ENCODE measurements around the gene MDFI.

The MDFI gene
- 0 reads per million in 2 experiments for total RNA-seq

DNA sequence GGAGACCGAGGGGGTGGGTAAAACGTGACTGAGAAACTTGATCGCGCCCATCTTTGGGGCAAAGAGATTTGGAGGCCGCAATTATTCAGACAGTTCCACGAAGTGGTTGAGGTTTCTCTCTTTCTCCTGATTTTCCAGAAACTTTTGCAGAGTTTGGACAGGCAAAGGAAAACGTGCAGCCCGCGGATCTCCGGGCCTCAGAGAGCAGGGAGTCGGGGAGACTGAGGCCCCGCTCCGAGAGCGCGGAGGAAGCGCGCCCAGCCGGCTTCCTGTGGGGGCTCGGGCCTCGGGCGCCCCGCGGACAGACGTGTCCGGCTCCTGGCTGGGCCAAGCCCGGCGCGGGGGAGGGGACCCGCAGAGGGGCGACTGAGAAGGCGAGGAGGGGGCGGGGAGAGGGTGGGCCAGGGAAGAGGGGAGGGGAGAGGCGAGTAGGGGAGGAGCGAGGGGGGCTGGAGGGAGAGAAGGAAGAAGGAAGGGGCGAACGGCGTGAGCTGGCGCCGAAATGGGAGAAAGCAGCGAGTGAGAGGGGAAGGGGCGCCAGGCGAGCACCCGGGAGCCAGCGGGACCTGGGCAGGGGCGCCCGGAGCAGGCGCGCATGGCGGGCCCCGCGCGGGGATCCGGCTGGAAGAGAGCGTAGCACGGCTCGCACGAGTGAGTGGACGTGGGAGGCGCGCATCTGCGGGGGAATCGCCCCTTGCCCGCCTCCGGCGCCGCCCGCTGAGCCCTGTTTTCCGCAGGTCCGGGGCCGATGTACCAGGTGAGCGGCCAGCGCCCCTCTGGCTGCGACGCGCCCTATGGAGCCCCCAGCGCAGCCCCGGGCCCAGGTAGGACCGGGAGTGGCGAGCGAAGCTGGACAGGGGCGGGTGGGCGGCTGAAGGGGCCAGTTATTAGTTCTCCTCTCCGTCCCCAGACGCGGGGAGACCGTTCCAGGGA, at the start of gene MDFI:
Gene MDFI (plus strand): TSS at position 467 of the 933 bp plus-strand sequence. CDS start 282 bp downstream, at position 749.
- DNase-seq (ENCODE audit: low read depth), result no peak

DNA sequence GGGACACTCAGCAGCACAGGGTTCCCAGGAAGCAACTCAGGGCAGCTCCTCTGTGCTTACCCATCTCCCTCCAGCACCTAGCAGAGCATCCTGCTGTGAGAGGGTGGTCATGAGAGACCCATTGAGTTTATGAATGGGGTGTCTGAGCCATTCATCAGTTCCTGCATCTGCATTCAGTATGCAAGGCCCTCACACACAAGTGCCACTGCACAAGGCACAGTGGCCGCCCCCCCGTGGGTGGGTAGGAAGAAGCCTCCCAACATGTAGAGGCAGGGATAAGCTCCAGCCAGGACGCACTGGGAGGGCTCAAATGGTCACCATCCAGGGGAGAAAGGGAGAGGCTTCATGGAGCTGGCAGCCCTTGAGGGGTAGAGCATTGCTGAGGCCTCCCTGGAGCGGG, 49.0 kb upstream of the MDFI start:
- no peak for DNase-seq (ENCODE audit: low read depth)

GRCh38 chr6:41589636-41590622, 48.3 kb upstream of the MDFI start:
- no peak for DNase-seq (ENCODE audit: low read depth)

DNA sequence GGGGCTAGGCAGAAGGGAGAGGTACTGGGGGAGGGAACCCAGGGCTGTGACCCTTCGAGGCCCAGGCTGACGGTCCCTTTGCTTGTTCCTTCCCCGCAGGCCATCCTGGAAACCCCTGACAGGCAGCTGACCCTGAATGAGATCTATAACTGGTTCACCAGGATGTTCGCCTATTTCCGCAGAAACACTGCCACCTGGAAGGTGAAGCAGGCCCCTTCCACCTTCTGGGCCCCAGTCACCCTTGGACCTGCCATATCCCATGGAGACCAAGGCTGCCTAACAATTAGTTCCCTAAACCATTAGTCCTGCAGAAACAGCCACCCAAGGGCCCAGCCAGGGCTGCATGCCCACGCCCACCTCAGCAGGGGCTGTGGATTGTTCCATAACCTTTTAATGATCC, 47.1 kb upstream of the MDFI start:
- DNase-seq (ENCODE audit: low read depth), result no peak

DNA sequence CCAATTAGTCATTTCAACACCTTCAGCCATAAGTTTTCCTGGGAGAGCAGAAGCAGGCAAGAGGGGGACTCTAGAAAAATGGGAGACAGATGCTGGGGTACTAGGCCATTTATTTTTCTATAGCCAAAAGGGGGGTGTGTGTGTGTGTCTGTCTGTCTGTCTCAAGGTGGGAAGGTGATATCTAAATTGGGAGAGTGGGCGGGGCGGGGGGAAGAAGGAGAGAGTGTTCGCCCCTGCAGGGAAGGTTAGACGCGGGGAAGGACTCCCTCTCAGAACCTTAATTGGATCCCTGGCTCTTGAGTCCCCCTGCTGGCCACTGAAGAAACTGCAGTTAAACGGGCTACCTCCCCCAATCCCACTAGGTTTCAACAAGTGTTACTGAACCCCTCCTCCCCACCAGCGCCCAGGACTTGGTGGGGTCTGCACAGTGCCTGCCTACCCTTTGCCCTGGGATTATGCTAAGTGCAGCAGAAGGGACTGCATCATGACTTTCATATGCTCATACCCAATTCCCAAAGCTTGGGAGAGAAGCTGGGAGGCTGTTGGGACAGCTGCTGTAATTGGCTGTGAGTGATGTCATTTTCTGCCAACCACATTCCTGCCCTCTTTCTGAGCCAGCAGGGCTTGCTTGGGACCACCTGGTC, 46.3 kb upstream of the MDFI start:
- DNase-seq (ENCODE audit: low read depth), result peak; percentile 63

DNA sequence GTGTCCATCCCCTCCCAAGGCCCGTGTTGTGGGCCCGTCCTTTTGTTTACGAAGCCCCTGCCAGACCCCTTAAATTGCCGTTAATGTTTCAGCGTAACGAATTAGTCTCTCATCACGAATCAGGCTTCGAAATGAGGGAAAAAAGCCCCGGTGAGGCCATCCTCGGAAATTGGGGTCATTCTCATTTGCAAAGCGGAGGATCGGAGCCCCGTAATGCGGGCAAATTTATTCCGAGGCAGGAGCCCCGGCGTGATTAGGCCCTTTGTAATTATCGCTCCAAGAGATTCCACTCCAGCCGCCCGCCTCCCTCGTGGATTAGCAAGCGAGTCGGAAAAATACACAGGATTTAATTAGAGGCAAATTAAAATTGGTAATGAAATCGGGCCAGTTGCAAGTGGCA, 44.9 kb upstream of the MDFI start:
- DNase-seq (ENCODE audit: low read depth), result no peak

DNA sequence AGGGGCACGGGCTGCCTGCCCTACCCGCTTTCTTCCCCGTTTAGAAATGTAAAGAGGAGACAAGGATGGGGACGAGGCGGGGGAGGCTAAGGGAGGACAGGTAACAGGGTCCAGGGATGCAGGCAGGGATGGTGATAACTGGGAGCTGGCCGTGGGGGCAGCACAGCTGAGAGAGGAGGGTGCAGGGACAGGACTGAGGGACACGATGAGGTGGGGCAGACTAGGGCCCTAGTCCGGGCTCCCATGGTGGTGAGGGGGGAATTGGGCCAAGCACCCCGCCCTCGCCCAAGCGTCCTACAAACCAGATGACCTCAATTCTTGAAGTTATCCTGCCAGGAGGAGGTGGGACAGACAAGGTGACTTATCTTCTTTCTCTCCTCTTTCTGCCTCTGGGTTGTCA, 44.4 kb upstream of the MDFI start:
- no peak for DNase-seq (ENCODE audit: low read depth)

- no peak for DNase-seq (ENCODE audit: low read depth)
Observed at GRCh38 chr6:41594326-41594725, 43.9 kb upstream of the MDFI start.

GRCh38 chr6:41594766-41595165, 43.5 kb upstream of the MDFI start:
- DNase-seq (ENCODE audit: low read depth), result no peak

DNA sequence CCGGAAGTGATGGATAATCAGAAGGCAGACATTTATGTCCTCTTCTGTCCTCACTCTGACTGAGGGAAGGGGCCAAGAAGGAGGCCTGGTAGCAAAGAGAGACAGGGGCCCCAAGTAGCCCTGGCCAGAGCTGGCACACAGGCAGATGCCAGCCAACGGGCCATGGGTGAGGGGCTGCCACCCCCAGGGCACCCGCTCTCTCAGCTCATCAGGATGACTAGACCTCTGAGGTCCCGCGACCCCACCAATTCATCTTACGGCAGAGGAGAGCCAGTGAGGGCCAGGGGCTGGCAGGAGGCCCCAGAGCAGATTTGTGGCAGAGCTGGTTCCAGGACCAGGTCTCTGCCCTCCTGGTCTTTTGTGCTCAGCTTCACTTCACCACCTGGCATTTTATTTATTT, 43.1 kb upstream of the MDFI start:
- DNase-seq (ENCODE audit: low read depth), result no peak

DNA sequence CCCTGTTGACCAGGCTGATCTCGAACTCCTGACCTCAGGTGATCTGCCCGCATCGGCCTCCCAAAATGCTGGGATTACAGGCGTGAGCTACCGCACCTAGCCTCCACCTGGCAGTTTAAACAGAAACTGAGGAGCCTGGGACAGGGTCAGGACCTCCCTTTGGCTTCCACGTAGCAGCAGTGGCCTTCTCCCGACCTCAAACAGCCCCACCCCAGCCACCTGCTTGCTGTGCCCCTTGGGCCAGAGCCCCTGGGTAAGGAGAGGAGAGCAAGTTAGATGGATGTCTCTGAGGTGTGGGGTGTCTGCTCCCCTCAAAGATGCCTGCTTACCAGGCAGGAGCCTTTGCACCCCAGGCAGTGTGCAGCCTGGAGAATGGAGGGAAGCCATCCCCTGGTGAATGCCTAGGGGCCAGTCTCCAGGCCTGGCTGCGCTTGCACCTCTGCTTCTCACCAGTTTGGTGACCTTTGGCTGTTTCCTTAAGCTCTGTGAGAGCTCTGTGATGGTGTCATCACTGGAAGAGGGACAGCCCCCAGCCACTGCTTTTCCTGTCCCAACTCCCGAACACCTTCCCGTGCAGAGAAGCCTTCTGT, 42.1 kb upstream of the MDFI start:
- DNase-seq (ENCODE audit: low read depth), result no peak

GRCh38 chr6:41596807-41597206, 41.5 kb upstream of the MDFI start:
- DNase-seq (ENCODE audit: low read depth), result no peak

GRCh38 chr6:41597246-41598000, 40.8 kb upstream of the MDFI start:
- no peak for DNase-seq (ENCODE audit: low read depth)

GRCh38 chr6:41598670-41599014, 39.6 kb upstream of the MDFI start:
- DNase-seq (ENCODE audit: low read depth), result no peak

DNA sequence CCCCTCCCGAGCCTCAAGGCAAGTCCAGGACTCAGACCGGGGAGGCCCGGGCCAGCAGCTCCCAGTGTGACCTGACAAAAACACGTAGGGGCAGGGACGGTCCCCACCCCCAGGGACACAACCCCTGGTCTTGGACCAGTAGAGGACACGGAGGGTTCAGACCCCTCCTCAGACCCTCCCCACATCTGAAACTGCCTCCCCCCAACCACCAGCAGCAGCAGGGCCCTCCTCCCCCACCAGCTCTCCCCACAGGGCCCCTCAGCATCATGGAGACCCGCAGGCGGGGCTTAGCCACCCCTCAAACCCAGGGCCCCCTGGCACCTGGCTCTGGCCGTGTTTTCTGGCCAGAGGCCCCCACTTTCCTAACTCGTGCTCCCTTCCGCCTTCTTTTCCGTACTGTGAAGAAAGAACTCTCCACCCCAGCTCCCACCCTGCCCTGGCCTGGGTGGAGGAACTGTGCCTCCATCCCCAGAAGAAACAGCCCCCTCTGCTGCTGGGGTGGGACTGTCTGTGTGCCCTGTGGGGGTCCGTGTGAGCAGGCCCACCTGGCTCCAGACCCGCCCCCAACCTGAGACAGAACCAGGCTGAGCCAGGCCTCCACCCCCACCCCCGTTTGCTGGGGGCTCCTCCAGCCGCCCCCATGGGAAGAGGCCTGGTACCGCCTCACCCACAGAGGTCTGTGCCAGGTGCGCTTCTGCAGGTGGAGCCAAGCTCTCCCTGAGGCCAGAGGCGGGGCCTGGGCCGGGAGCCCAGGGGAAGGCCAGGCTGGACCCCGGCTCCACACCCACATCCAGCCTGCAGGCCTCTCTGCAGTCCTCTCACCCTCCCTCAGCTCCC, 39.0 kb upstream of the MDFI start:
- no peak for DNase-seq (ENCODE audit: low read depth)

- DNase-seq (ENCODE audit: low read depth), result no peak
Observed at GRCh38 chr6:41599852-41600445, 38.3 kb upstream of the MDFI start.

DNA sequence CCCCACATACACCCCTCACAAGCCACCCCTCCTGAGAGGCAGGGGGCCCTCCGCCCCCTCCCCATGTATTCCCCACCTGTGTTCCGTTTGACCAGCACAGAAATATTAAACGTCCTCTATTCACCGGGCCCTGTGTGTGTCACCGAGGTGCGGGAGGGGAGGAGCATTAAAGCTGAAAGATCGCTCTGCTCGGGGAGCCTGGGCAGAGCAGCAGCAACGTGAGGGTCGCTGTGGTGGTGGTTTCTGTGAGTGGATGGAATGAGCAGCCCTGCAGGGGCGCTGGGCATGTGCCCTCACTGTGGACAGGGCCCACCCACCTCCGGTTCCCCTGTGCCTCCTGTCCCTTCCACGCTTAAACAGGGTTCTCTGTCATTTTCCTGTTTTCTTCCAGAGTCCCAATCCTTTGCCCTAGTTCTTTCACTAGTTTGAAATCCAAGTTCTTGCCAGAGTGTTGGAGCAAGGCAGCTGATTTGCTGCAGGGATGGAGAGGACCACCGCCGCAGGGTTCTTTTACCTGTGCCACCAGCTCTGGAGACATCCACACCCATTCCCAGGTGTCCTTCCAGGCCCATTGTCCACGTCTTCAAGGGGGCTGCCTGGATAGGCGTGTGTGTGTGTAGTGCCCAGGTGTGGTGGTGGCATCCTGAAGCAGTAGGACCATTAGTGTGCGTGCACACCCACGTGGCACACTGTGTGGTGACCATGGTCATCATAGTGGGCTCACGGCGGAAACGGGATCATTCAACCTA, 37.6 kb upstream of the MDFI start:
- no peak for DNase-seq (ENCODE audit: low read depth)

GRCh38 chr6:41601248-41601549, 37.1 kb upstream of the MDFI start:
- DNase-seq (ENCODE audit: low read depth), result no peak

GRCh38 chr6:41602422-41602743, 35.9 kb upstream of the MDFI start:
- DNase-seq (ENCODE audit: low read depth), result no peak
